Tibial nerve (tissue), 4 donors: ENCODE results near the gene CLEC11A. TPM values are rescaled to one million over a fixed set of nuclear protein-coding genes. Genes with fewer than 3 reads are reported as not detected.
A peak's percentile ranks its signal among the peaks of the same experiment; 100 is the strongest.

Source experiments
- DNase-seq, 2 donors: peaks; one replicate each; pipeline ENCODE4 v3.0.0-alpha.2; 2019; ENCODE audit warnings: low spot score in 2 of 2
- H3K27ac ChIP-seq, 4 donors: fragments of 200-600 bp; sonication (generic) in 3 of 4; one replicate each; pipeline ENCODE4 v1.5.1; 2017 to 2019; ENCODE audit warnings: mild to moderate bottlenecking in 1 of 4
- H3K27me3 ChIP-seq, 2 donors: fragments of 200-600 bp; sonication (generic) in 1 of 2; one replicate each; pipeline versions ENCODE4 v1.5.1 to v1.6.0; 2017 to 2019
- H3K36me3 ChIP-seq, 3 donors: fragments of 200-600 bp; sonication (generic); one replicate each; pipeline ENCODE4 v1.5.1; 2018 to 2019
- H3K4me1 ChIP-seq, 4 donors: fragments of 200-600 bp; sonication (generic) in 3 of 4; one replicate each; pipeline ENCODE4 v1.5.1; 2017 to 2019
- H3K4me3 ChIP-seq, 4 donors: fragments of 200-600 bp; sonication (generic) in 3 of 4; one replicate each; pipeline ENCODE4 v1.5.1; 2017 to 2019; ENCODE audit warnings: mild to moderate bottlenecking in 1 of 4, moderate library complexity in 1 of 4
- H3K9me3 ChIP-seq, 4 donors: fragments of 200-600 bp; sonication (generic) in 3 of 4; one replicate each; pipeline ENCODE4 v1.5.1; 2017 to 2019
- EP300 ChIP-seq, 2 donors: sonication (generic); formaldehyde crosslinking; IDR thresholded peaks; one replicate each; pipeline ENCODE4 v1.6.1; 2017; ENCODE audit warnings: antibody characterized with exemption in 2 of 2, mild to moderate bottlenecking in 1 of 2
- POLR2A ChIP-seq, 2 donors: fragments of 450-650 bp; IDR thresholded peaks; one replicate each; pipeline ENCODE4 v1.6.1; 2017; ENCODE audit warnings: antibody characterized with exemption in 2 of 2, mild to moderate bottlenecking in 2 of 2, moderate library complexity in 2 of 2
- WGBS, 2 donors: methylation state at CpG; one replicate each; pipeline ENCODE4 v1.1.5; 2018; 5-methylcytosine and 5-hydroxymethylcytosine counted together
- total RNA-seq, 4 donors: library from RNA; depleted of rRNA; stranded (reverse); fragments of >200 nt; gene quantifications; one replicate each; pipeline ENCODE4 v1.1.0, GENCODE V29; 2016
- TF ChIP-seq, protein P1 (sequence below), 5 experiments: fragments of 200-600 bp in 3 of 5; fragments of 450-650 bp in 2 of 5; sonication (generic) in 3 of 5; IDR thresholded peaks; one replicate each; pipeline ENCODE4 v1.5.1; 2016 to 2019; ENCODE audit warnings: antibody characterized with exemption in 5 of 5, mild to moderate bottlenecking in 3 of 5, moderate library complexity in 2 of 5

The CLEC11A gene
- total RNA-seq, 4 donors from 2014 or later = 13.3 to 53.1 (median 25.9) TPM

DNA sequence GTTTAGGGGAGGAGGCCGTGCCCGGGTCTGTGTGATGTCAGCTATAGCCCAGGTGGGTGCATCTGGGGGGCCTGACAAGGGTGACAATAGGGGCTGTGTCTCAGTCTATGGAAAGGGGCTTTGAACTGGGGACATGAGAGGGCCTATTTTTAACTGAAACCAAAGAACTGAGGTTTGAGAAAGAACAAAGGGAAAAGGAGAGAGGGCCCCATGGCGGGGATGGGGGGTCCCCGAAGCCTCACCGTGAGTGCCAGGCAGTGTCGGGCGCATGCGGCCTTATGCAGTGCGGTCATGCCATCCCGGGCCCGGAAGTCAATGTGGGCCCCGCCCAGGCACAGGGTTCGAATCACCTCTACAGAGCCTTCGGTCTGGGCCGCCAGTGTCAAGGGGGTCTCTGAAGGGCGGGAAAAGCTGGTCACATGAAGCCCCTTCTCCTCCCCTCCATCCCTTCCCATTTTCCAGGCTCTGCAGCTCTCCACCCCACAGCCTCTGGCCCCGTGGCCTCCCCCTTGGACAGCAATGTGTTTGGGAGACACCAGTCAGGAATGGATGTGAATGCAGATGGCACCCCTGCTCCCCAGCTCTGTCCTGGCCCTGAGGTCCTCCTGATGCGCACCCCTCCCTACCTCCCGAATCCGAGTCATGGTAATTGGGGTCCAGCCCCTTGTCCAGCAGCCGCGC lies 9.5 kb upstream of the CLEC11A start:
- Histone ChIP-seq H3K27ac (no peak overlapping the region), H3K9me3 (peaks cover 0 to 3% (median 0%) of the 10 kb centered on the region in 4 donors), H3K4me1 (peaks cover 0 to 8% (median 6%) of the 10 kb centered on the region in 4 donors), H3K36me3 (no peaks in the 10 kb centered on the region), H3K27me3 (peaks cover 0 to 57% of the 10 kb centered on the region in 2 donors), H3K4me3 (no peak overlapping the region)
- DNase-seq = no peak
- TF ChIP-seq, protein P1, sequence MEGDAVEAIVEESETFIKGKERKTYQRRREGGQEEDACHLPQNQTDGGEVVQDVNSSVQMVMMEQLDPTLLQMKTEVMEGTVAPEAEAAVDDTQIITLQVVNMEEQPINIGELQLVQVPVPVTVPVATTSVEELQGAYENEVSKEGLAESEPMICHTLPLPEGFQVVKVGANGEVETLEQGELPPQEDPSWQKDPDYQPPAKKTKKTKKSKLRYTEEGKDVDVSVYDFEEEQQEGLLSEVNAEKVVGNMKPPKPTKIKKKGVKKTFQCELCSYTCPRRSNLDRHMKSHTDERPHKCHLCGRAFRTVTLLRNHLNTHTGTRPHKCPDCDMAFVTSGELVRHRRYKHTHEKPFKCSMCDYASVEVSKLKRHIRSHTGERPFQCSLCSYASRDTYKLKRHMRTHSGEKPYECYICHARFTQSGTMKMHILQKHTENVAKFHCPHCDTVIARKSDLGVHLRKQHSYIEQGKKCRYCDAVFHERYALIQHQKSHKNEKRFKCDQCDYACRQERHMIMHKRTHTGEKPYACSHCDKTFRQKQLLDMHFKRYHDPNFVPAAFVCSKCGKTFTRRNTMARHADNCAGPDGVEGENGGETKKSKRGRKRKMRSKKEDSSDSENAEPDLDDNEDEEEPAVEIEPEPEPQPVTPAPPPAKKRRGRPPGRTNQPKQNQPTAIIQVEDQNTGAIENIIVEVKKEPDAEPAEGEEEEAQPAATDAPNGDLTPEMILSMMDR (IDR thresholded peaks at IDR 0.05) = no peak
- WGBS, 2 donors = 85 to 87% methylated on average over 21 to 22 of the region's 22 CpGs

DNA sequence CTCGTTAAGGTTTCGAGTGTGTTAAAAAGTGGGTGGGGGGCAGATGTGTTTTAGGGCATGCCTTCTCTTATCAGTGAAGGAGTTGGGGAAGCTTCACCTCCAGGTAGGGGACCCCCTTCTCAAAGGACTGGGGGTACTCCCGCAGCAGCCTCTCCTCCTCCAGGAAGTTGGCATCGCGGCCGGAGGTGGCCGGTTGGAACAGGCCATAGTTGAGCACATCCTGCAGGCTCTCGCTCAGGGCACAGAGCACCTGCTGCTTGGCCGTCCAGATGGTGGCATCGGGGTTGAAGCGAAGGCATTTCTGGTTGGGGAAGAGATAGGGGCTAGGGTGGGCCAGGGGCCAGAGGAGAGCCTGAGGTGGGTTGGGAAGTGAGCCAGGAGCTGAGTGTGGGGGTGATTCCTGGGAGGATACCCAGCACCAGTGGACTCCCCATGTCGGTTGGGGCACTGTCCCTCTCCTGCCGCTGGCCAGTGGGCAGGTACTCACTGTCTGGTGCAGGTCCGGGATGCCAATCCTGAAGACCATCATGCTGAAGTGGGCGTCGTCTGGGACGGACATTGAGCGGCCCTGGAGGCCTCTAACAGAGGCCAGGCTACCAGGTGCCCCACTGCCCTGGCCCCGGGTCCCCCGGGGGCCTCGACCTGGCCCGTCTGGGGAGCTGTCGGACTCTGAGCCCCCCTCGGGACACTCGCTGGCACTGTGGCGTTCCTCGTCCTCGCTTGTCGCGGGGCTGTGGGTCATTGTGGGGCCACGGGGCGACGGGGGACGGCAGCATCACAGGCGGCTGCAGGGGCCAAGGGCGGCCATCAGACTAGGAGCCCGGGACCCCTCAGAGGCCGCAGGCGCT lies 6.8 kb upstream of the CLEC11A start:
- Histone ChIP-seq H3K9me3 (no peaks in the 10 kb centered on the region), H3K4me3 (no peak overlapping the region), H3K36me3 (no peaks in the 10 kb centered on the region), H3K27ac (no peak overlapping the region), H3K4me1 (peaks cover 0 to 19% (median 11%) of the 10 kb centered on the region in 4 donors), H3K27me3 (peaks cover 0 to 70% of the 10 kb centered on the region in 2 donors)
- whole genome bisulfite sequencing, 2 donors = 82 to 87% methylated on average over 13 to 24 of the region's 39 CpGs
- TF ChIP-seq, protein P1 (IDR thresholded peaks at IDR 0.05) = no peak
- TF ChIP-seq POLR2A (IDR thresholded peaks at IDR 0.05) = no peak
- TF ChIP-seq EP300 (IDR thresholded peaks at IDR 0.05) = no peak
- DNase-seq = no peak

DNA sequence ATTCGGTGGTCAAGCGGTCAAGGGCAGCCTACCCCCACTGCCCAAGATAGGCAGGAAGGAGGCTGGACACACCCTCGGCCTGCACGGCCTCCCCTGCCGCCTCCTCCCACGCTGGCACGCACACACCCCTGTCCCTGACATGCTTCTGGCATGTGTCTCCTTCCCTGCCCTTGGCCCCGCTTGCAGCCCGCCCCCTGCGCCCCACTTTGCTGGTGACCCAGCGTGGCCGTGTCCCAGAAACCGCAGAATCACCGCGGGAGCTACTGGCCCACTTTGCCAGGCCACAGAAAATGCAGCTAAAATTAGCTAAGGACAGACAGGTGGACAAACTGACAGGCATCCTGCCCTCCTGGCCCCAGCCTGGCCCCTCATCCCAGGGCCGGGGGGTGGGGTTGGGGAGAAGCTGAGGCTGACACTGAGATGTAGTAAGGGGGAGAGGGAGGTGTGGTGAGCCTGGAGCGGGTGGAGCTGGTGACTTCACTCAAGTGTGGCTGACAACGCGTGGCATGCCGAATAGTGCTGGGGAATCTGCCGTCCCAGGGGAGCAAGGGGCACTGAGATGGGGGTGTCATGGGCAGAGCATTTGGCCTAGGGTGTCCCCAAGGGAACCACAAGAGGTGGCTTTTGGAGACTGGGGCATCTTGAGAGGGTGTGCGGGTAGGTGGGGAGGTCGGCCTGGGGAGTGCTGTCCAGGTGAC lies 6.0 kb upstream of the CLEC11A start:
- Histone ChIP-seq H3K27me3 (peaks cover 0 to 70% of the 10 kb centered on the region in 2 donors), H3K27ac (no peak overlapping the region), H3K4me1 (peaks cover 0 to 19% (median 11%) of the 10 kb centered on the region in 4 donors), H3K9me3 (no peaks in the 10 kb centered on the region), H3K4me3 (no peak overlapping the region), H3K36me3 (no peaks in the 10 kb centered on the region)
- no peak for DNase-seq
- 62 to 72% methylated on average over 22 to 23 of the region's 23 CpGs for WGBS, 2 donors
- TF ChIP-seq, protein P1 (IDR thresholded peaks at IDR 0.05) = no peak
- TF ChIP-seq POLR2A (IDR thresholded peaks at IDR 0.05) = no peak
- TF ChIP-seq EP300 (IDR thresholded peaks at IDR 0.05) = no peak

DNA sequence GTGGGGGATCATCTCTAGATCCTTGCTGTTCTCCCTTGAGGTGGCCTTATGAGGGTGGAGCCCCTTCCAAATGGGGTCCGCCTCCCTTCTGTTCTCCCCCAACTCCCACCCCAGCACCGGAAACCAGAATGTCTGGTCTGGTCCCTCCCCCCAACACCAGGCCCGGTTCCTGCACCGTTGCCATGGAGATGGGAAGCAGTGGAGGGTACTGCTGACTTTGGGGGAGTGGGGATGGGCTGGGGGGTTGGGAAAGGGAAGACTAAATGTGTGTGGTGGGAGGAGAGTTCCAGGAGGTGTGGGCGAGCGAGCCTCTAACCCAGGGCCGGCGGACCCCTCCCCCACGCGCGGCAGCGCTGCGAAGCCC lies 5.3 kb upstream of the CLEC11A start:
- Histone ChIP-seq H3K4me3 (peak overlapping the region in 1 of 4 donors; percentile 51), H3K27me3 (peaks cover 0 to 77% of the 10 kb centered on the region in 2 donors), H3K36me3 (no peaks in the 10 kb centered on the region), H3K9me3 (no peaks in the 10 kb centered on the region), H3K4me1 (peaks cover 0 to 23% (median 11%) of the 10 kb centered on the region in 4 donors), H3K27ac (no peak overlapping the region)
- no peak for TF ChIP-seq POLR2A (IDR thresholded peaks at IDR 0.05)
- DNase-seq = no peak
- 4 to 8% methylated on average over 13 of the region's 13 CpGs for WGBS, 2 donors

DNA sequence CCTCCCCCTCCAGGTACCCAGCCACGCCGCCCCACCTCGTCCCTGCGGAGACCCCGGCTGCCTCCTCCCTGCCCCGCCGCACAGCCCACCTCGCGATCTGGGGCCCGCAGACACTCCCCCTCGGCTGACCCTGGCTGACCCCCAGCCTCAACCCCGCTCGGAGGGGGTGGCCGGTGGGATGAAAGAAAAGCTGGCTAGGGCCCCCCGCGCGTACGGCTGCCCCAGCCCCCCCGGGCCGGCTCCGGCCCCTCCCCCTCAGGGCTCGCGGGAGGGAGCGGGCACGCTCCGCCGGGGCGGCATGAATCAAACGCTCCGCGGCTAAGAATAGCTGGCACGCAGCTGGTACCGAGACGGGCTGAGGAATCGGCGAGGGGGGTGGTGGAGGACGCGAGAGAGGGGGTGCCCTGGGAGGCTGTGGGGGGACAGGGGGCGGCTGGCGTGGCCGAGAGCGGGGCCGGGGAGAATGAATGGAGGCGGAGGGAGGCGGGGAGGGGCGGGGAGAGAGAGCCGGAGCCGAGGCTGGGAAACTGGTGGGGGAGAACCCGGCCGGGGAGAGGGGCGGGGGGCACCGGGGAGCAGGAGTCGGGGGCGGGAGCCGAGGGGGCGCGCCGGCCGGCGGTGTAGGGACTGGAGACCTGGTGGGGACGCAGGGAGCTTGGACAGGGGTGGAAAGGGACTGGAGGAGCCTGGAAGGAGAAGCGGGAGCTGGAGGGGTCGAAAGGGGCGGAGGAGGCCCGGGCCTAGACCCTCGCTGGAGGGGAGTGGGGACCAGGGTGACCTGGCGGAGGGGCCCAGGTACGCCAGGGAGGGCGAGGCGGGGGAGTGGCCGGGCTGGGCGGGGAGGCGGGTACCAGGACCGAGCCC lies 4.7 kb upstream of the CLEC11A start:
- peak overlapping the region; percentile 2 to 51 (median 10) for H3K4me3 ChIP-seq
- no peak for DNase-seq
- no peaks in the 10 kb centered on the region for H3K9me3 ChIP-seq
- H3K36me3 ChIP-seq = no peaks in the 10 kb centered on the region
- H3K27me3 ChIP-seq = peaks cover 0 to 83% of the 10 kb centered on the region in 2 donors
- H3K4me1 ChIP-seq = peaks cover 0 to 29% (median 11%) of the 10 kb centered on the region in 4 donors
- no peak for TF ChIP-seq EP300 (IDR thresholded peaks at IDR 0.05)
- TF ChIP-seq, protein P1 (IDR thresholded peaks at IDR 0.05) = no peak
- no peak for TF ChIP-seq POLR2A (IDR thresholded peaks at IDR 0.05)
- 1 to 2% methylated on average over 32 to 54 of the region's 74 CpGs for WGBS, 2 donors
- H3K27ac ChIP-seq = no peak overlapping the region
